Endothelial cell of umbilical vein (primary cell): ENCODE results near the gene DUSP15. TPM values are rescaled to one million over a fixed set of nuclear protein-coding genes. Genes with fewer than 3 reads are reported as not detected.

ENCODE experiments used
- BruUV-seq: library from RNA; stranded (reverse); fragments of 400-500 nt; replicated peaks from 2 replicates; lab custom pipeline; 2021; lab: Mats Ljungman, UMichigan
- CTCF ChIA-PET: fragments of 300-600, 350-600 bp; sonication (Branson Sonifier 250); formaldehyde crosslinking; loops from one replicate; lab custom pipeline; 2021; ENCODE audit warnings: antibody characterized with exemption, inconsistent platforms; lab: Charles Lee
- POLR2A ChIA-PET: fragments of 300-600, 350-600 bp; sonication (Branson Sonifier 250); formaldehyde crosslinking; loops from one replicate; lab custom pipeline; 2021; ENCODE audit warnings: antibody characterized with exemption, inconsistent platforms; lab: Charles Lee
- DNase-seq: peaks from one replicate; pipeline ENCODE4 v3.0.0-alpha.2; 2011; ENCODE audit warnings: low read depth, low spot score
- FAIRE-seq: peaks from 2 replicates; lab custom pipeline; 2011; peaks lifted over from hg19 to GRCh38; lab: Jason Lieb, UNC
- H2AFZ ChIP-seq: 2 replicates; pipeline ENCODE4 v1.6.0; 2012; ENCODE audit warnings: low read depth, low read length, control low read depth, inconsistent platforms
- H3K27ac ChIP-seq: 2 replicates; pipeline ENCODE4 v1.5.1; 2011; ENCODE audit warnings: low read depth, mild to moderate bottlenecking, control low read depth, low read length, moderate library complexity; ENCODE audit not compliant: insufficient read depth
- H3K27me3 ChIP-seq, 2 experiments: 2 replicates each; pipeline versions ENCODE4 v1.6.0 to v1.6.1; 2011; ENCODE audit warnings: low read length in 2 of 2, mixed read lengths in 1 of 2; ENCODE audit not compliant: control insufficient read depth in 2 of 2, insufficient read depth in 2 of 2
- H3K36me3 ChIP-seq, 2 experiments: 2 replicates in 1 of 2; 3 replicates in 1 of 2; pipeline ENCODE4 v1.5.1; 2011; ENCODE audit warnings: low read length in 2 of 2, mild to moderate bottlenecking in 1 of 2, moderate library complexity in 1 of 2; ENCODE audit not compliant: control insufficient read depth in 2 of 2, insufficient read depth in 2 of 2; ENCODE audit errors: extremely low read depth in 1 of 2
- H3K4me1 ChIP-seq: 3 replicates; pipeline ENCODE4 v1.5.1; 2011; ENCODE audit warnings: mild to moderate bottlenecking, low read length; ENCODE audit not compliant: control insufficient read depth, insufficient read depth; ENCODE audit errors: extremely low read depth
- H3K4me2 ChIP-seq: 2 replicates; pipeline ENCODE4 v1.6.1; 2011; ENCODE audit warnings: low read length, control low read depth, mixed read lengths; ENCODE audit not compliant: insufficient read depth
- H3K4me3 ChIP-seq, 3 experiments: fragments of 200-600 bp in 1 of 3; sonication (generic), shearing (Covaris generic) in 1 of 3; replicated peaks in 1 of 3; 2 replicates each; pipeline ENCODE4 v1.5.1; 2011 to 2016; ENCODE audit warnings: control low read depth in 3 of 3, low read length in 3 of 3, mild to moderate bottlenecking in 2 of 3, inconsistent platforms in 1 of 3, low read depth in 1 of 3, moderate library complexity in 1 of 3; ENCODE audit not compliant: insufficient read depth in 1 of 3
- H3K79me2 ChIP-seq: 2 replicates; pipeline ENCODE4 v1.6.0; 2012; ENCODE audit warnings: low read length, inconsistent platforms; ENCODE audit not compliant: control insufficient read depth, insufficient read depth
- H3K9ac ChIP-seq: replicated peaks from 2 replicates; pipeline ENCODE3; 2011; ENCODE audit warnings: low read length, control low read depth; ENCODE audit not compliant: insufficient read depth; ENCODE audit errors: extremely low read depth
- H3K9me1 ChIP-seq: replicated peaks from 3 replicates; pipeline ENCODE4 v1.6.0; 2011; ENCODE audit warnings: mild to moderate bottlenecking, low read length; ENCODE audit not compliant: control insufficient read depth, insufficient read depth; ENCODE audit errors: extremely low read depth
- H3K9me3 ChIP-seq: replicated peaks from 2 replicates; pipeline ENCODE4 v1.5.1; 2012; ENCODE audit warnings: low read length, inconsistent platforms; ENCODE audit not compliant: control insufficient read depth, insufficient read depth
- H4K20me1 ChIP-seq: replicated peaks from 2 replicates; pipeline ENCODE3; 2011; ENCODE audit warnings: mild to moderate bottlenecking, low read length; ENCODE audit not compliant: control insufficient read depth, insufficient read depth; ENCODE audit errors: extremely low read depth
- CTCF ChIP-seq, 2 donors: IDR thresholded peaks; 1 replicate in 1 of 2; 2 replicates in 1 of 2; pipeline ENCODE4 v1.5.1; 2011; ENCODE audit warnings: low read length in 2 of 2, mild to moderate bottlenecking in 2 of 2, moderate library complexity in 2 of 2, control low read depth in 1 of 2, inconsistent platforms in 1 of 2, low read depth in 1 of 2; ENCODE audit not compliant: insufficient read depth in 1 of 2; ENCODE audit errors: extremely low read depth in 1 of 2
- EZH2 ChIP-seq: IDR thresholded peaks from 2 replicates; pipeline ENCODE4 v1.6.1; 2012; ENCODE audit warnings: borderline replicate concordance, low read depth, mild to moderate bottlenecking, moderate library complexity, low read length, inconsistent platforms; ENCODE audit not compliant: severe bottlenecking
- FOS ChIP-seq: IDR thresholded peaks from 2 replicates; pipeline ENCODE4 v1.6.1; 2011; ENCODE audit warnings: mild to moderate bottlenecking, low read length, moderate library complexity, borderline replicate concordance; ENCODE audit not compliant: insufficient read depth
- GATA2 ChIP-seq: IDR thresholded peaks from 2 replicates; pipeline ENCODE4 v1.7.0; 2011; ENCODE audit warnings: low read depth, mild to moderate bottlenecking, moderate library complexity, mixed read lengths, low read length; ENCODE audit not compliant: insufficient read length, insufficient read depth
- JUN ChIP-seq: IDR thresholded peaks from 2 replicates; pipeline ENCODE4 v1.6.1; 2011; ENCODE audit warnings: borderline replicate concordance, low read depth; ENCODE audit not compliant: insufficient read length, insufficient read depth
- MAX ChIP-seq: IDR thresholded peaks from 2 replicates; pipeline ENCODE4 v1.6.1; 2011; ENCODE audit not compliant: insufficient read depth, insufficient read length
- MYC ChIP-seq: IDR thresholded peaks from one replicate; pipeline ENCODE4 v1.6.1; 2011; ENCODE audit warnings: mild to moderate bottlenecking, low read depth, low read length
- POLR2A ChIP-seq: IDR thresholded peaks from 2 replicates; pipeline ENCODE4 v1.6.1; 2012; ENCODE audit warnings: low read depth, mild to moderate bottlenecking, control low read depth, low read length
- POLR2AphosphoS5 ChIP-seq: IDR thresholded peaks from 2 replicates; pipeline ENCODE4 v1.6.1; 2012; ENCODE audit warnings: low read depth, mild to moderate bottlenecking, control low read depth, low read length, moderate library complexity; ENCODE audit not compliant: insufficient read depth
- dilution Hi-C: fragments of 300-500 bp; cut with MboI; formaldehyde crosslinking; loops from one replicate; pipeline ENCODE4 v1.15.0; 2019; ENCODE audit warnings: low sequenced_read_pairs; ENCODE audit not compliant: extremely low pct_ligation_motif_present
- intact Hi-C: fragments of 100-400 bp; cut with micrococcal nuclease; formaldehyde crosslinking; loops from one replicate; pipeline ENCODE4 v1.10.0; 2022
- polyA plus RNA-seq, 4 experiments: library from polyadenylated mRNA; depleted of rRNA in 3 of 4; stranded (reverse) in 3 of 4; unstranded in 1 of 4; fragments of >200 nt; gene quantifications; 2 replicates each; pipeline versions ENCODE4 v1.2.1 to v1.2.3, GENCODE V29; 2011 to 2012; ENCODE audit warnings: missing spikeins in 1 of 4
- total RNA-seq: library from RNA; stranded (reverse); gene quantifications from 2 replicates; pipeline ENCODE4 v1.2.3, GENCODE V29; 2021

DUSP15 gene
- total and polyA plus RNA-seq, 2 donors (not counting 3 experiments of a cell fraction or from before 2014, with no cell fraction given) = 0.33 TPM; not detected in 1

- ChIA-PET CTCF (interaction anchor here (0.9 kb wide), 1 partner anchor 20 kb away, joined by 3 read pairs; no protein-coding TSS in a partner anchor), POLR2A (no interaction called here)
- H3K27ac ChIP-seq = no peak overlapping the region
- DNase-seq (no peak), FAIRE-seq (no peak)
- dilution Hi-C loops (no loop called here), intact Hi-C loops (no loop called here)
- H4K20me1 ChIP-seq = no peaks in the 10 kb centered on the region
- no peak overlapping the region for H3K4me3 ChIP-seq
- H3K36me3 ChIP-seq = no peaks in the 10 kb centered on the region
- H3K4me1 ChIP-seq = no peaks in the 10 kb centered on the region
- no peak overlapping the region for H3K4me2 ChIP-seq
- H3K27me3 ChIP-seq = peaks cover 0 to 2% of the 10 kb centered on the region in 2 experiments
- TF ChIP-seq JUN (no peak), GATA2 (no peak), MAX (no peak), FOS (no peak), CTCF (IDR thresholded peaks at IDR 0.05; ENCODE audit: extremely low read depth in 1 of 2, insufficient read depth in 1 of 2, low read depth in 1 of 2, low read length in 2 of 2) (no peak), MYC (no peak), POLR2A (no peak), POLR2AphosphoS5 (no peak), EZH2 (no peak)
- no peak overlapping the region for H2AFZ ChIP-seq
- H3K79me2 ChIP-seq = no peaks in the 10 kb centered on the region
- BruUV-seq = no TSS peak
- H3K9me3 ChIP-seq = no peaks in the 10 kb centered on the region
- H3K9me1 ChIP-seq = no peaks in the 10 kb centered on the region
- H3K9ac ChIP-seq = no peak overlapping the region
Measured at GRCh38 chr20:31906001-31906400, 35.7 kb upstream of the DUSP15 start.
